GM19324 (cell line): ENCODE measurements around the gene KLF5.
"Not testable (repeated sequence)": the region's sequence is repeated elsewhere in the genome, so short reads cannot be mapped to it uniquely, and the experiment has no call there.

ENCODE experiments used
- ATAC-seq: cut with Tn5 transposase; IDR thresholded peaks from one replicate; pipeline ENCODE4 v1.9.1; 2021; ENCODE audit warnings: mild to moderate bottlenecking, moderate library complexity; ENCODE audit not compliant: unreplicated experiment, low FRiP score

KLF5 gene

GRCh38 chr13:73058736-73059459, at the start of gene KLF5:
Gene KLF5 (plus strand): TSS chr13:73059005. CDS start chr13:73059328, 323 bp downstream.
- ATAC-seq: peak; percentile 99

- ATAC-seq: no peak
Observed at GRCh38 chr13:73011751-73012150, 47.1 kb upstream of the KLF5 start.

GRCh38 chr13:73015805-73016204, 43.0 kb upstream of the KLF5 start:
- ATAC-seq: no peak

DNA sequence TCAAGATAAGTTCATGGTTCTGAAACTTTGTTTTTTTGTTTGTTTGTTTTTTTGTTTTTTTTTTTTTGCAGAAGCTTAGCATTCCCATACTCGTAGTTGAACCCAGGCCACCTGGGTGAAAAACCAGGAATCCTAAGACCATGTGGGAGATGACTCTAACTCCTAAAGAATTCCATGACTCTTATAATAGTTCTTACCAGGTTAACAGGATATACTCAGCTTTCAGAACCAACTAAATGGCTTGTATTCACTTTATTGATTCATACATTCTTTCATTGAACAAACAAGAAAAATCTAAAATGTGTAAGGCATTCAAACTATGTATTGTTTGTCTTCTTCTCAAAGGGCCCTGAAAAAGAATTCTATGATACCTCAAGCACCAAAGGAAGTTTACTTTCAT, 40.5 kb upstream of the KLF5 start:
- ATAC-seq: no peak

- ATAC-seq: no peak
Observed at GRCh38 chr13:73025217-73026012, 33.4 kb upstream of the KLF5 start.

GRCh38 chr13:73034901-73035300, 23.9 kb upstream of the KLF5 start:
- ATAC-seq: no peak

GRCh38 chr13:73035660-73036059, 23.1 kb upstream of the KLF5 start:
- no peak for ATAC-seq

- no peak for ATAC-seq
Observed at GRCh38 chr13:73036566-73036965, 22.2 kb upstream of the KLF5 start.

GRCh38 chr13:73038064-73038463, 20.7 kb upstream of the KLF5 start:
- ATAC-seq: no peak

- ATAC-seq: no peak
Observed at GRCh38 chr13:73039201-73040108, 19.4 kb upstream of the KLF5 start.

GRCh38 chr13:73040484-73040883, 18.3 kb upstream of the KLF5 start:
- no peak for ATAC-seq

DNA sequence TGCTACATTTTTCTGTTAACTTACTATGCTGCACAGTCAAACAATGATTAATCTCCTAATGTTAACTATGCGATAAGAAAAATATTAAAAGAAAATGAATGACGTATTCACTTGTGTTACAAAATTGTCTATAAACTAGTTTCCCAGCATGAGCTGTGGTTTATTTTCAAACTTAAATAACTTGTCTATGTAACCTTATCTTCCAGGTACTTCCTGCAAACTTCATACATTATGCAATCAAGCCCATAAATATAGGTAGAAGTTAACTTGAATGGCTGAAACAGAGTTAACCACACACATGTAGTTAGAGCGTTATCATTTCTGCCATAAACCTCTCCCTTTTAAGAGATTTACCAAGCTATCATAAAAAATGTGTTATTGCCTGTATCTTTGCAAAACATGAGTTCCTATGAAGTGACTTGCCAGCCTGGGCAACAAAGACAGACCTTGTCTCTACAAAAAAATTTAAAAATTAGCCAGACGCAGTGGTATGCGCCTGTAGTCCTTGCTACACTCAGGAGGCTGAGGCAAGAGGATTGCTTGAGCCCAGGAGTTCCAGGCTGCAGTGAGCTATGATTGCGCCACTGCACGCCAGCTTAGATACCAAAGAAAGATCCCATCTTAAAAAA, 17.7 kb upstream of the KLF5 start:
- no peak for ATAC-seq

GRCh38 chr13:73045031-73045430, 13.8 kb upstream of the KLF5 start:
- ATAC-seq: no peak

- not testable (repeated sequence) for ATAC-seq
Observed at GRCh38 chr13:73048615-73049014, 10.2 kb upstream of the KLF5 start.

DNA sequence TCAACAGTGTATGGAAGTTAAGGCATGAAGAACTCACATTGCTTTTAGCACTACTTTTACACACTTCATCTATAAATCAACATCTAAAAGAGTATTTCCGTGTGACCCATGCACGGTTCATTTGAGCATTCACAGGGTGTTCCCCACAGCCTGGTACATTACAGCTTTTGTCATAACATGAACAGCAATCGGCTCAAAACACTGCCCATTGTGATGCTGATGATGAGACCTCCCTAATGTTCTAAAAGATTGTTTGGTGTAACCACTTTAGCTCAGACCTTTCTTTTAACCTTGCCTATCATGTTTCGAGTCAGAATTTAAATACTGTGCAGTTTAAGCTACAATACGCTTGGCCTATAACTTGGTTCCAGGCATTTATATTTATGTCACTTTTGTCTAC, 4.1 kb upstream of the KLF5 start:
- no peak for ATAC-seq

DNA sequence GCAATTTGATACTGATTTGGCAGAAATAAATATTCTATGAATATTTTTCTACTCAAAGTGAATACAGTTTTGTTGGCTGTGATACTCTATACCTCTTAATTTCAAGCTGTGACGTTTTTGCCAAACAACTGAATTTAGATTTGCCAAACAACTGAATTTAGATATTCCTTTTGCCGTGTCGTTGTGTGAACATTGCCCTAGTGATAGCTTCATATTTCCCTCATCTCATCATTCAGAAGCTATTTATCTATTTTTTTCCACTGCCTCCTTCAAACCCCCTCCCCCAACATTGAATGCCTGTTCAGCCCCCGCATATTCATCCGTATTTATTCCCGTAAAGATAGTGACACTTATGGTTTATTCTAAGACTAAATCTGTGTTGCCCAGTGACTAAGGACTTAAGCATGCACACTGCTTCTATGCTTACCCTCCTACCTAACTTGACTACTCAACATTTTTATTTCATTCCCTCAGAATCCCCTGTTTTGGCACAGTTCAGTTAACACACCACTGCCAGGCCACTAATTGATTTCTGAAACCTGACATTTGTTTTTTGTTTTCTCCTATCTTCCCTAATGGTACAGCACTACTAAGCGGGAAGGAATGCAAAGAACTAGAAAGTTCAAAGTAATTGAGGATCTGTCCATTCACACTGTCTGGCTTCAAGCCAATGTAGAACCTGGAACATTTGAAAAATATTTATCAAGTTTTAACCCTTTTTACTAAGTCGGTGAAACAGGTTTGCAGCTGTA, 2.8 kb upstream of the KLF5 start:
- ATAC-seq: no peak

DNA sequence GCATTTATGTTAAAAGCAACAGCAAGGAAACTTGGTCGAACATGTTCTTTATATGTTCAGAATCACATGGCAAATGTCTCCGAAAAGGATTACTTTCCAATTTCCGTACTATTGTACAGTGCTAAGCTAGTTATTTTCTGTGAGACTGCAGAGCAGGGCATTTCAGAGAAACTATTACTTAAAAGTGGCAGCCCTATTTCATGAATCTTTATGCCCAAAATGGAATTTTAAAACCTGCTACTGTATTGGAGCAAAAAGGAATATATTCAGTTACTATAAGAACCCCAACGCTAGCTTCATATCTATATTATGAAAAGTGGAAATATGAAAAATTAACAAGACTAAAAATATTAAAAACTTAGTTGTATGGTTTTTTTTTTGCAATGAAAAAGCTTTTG, 2.2 kb upstream of the KLF5 start:
- no peak for ATAC-seq

GRCh38 chr13:73057284-73058063, 1.3 kb upstream of the KLF5 start:
- no peak for ATAC-seq

GRCh38 chr13:73058064-73058313, 816 bp upstream of the KLF5 start:
- no peak for ATAC-seq

GRCh38 chr13:73058432-73058735, 421 bp upstream of the KLF5 start:
- ATAC-seq: peak; percentile 23
